Stomach (tissue), 9 donors: ENCODE results near the gene WWOX. TPM values are rescaled to one million over a fixed set of nuclear protein-coding genes. Genes with fewer than 3 reads are reported as not detected.

Experiments
- DNase-seq, 2 donors: peaks; one replicate each; pipeline versions ENCODE4 v3.0.0 to v3.0.0-alpha.2; 2013 to 2019
- H3K27ac ChIP-seq, 5 donors: fragments of 200-600 bp in 4 of 5; sonication (generic) in 4 of 5; one replicate each; pipeline ENCODE4 v1.5.1; 2013 to 2019; ENCODE audit warnings: mild to moderate bottlenecking in 1 of 5, moderate library complexity in 1 of 5
- H3K27me3 ChIP-seq, 3 donors: fragments of 200-600 bp; sonication (generic); one replicate each; pipeline ENCODE4 v1.5.1; 2017 to 2019; ENCODE audit warnings: mixed run types in 1 of 3
- H3K36me3 ChIP-seq, 4 donors: fragments of 200-600 bp; sonication (generic); 1 replicate in 3 of 4; 2 replicates in 1 of 4; pipeline ENCODE4 v1.5.1; 2016 to 2019
- H3K4me1 ChIP-seq, 4 donors: fragments of 200-600 bp; sonication (generic); one replicate each; pipeline ENCODE4 v1.5.1; 2016 to 2019
- H3K4me3 ChIP-seq, 4 donors: fragments of 200-600 bp; sonication (generic) in 3 of 4; one replicate each; pipeline ENCODE4 v1.5.1; 2016 to 2019; ENCODE audit warnings: mild to moderate bottlenecking in 1 of 4
- H3K9me3 ChIP-seq, 4 donors: fragments of 200-600 bp; sonication (generic); one replicate each; pipeline ENCODE4 v1.5.1; 2016 to 2019
- EP300 ChIP-seq: sonication (generic); formaldehyde crosslinking; IDR thresholded peaks from one replicate; pipeline ENCODE4 v1.6.1; 2017; ENCODE audit warnings: antibody characterized with exemption
- POLR2A ChIP-seq, 4 donors: fragments of 450-650 bp; IDR thresholded peaks; one replicate each; pipeline ENCODE4 v1.6.1; 2016; ENCODE audit warnings: antibody characterized with exemption in 4 of 4, control low read depth in 2 of 4, mild to moderate bottlenecking in 1 of 4, moderate library complexity in 1 of 4
- POLR2AphosphoS5 ChIP-seq, 3 donors: sonication (generic); formaldehyde crosslinking; IDR thresholded peaks; one replicate each; pipeline ENCODE4 v1.6.1; 2016; ENCODE audit warnings: antibody characterized with exemption in 3 of 3
- WGBS, 5 donors: extraction: QIAGEN DNeasy Blood & Tissue Kit in 3 of 5; methylation state at CpG; one replicate each; pipeline versions ENCODE4 v1.1.5 to v1.1.7; 2013 to 2018; 5-methylcytosine and 5-hydroxymethylcytosine counted together
- intact Hi-C: fragments of 100-400 bp; cut with DNase I; formaldehyde crosslinking; loops from one replicate; pipeline ENCODE4 v1.15.1; 2023; ENCODE audit warnings: low total_unique reads
- polyA plus RNA-seq, 3 donors: library from polyadenylated mRNA; stranded (reverse); fragments of 200-250 nt; gene quantifications; one replicate each; pipeline ENCODE4 v1.2.3, GENCODE V29; 2013
- total RNA-seq, 5 donors: library from RNA; depleted of rRNA; stranded (reverse); fragments of >200 nt; gene quantifications; one replicate each; pipeline versions ENCODE4 v1.1.0 to v1.2.3, GENCODE V29; 2014 to 2016
- TF ChIP-seq, protein P1 (sequence below), 7 experiments: fragments of 450-650 bp in 4 of 7; fragments of 200-600 bp in 3 of 7; sonication (generic) in 3 of 7; IDR thresholded peaks; one replicate each; pipeline ENCODE4 v1.5.1; 2016 to 2019; ENCODE audit warnings: antibody characterized with exemption in 7 of 7, control low read depth in 2 of 7, mild to moderate bottlenecking in 1 of 7
- donor health status: healthy with polysubstance abuse.
- donor health status: Bipolar disorder and iron deficiency.
- donor health status: healthy.

WWOX gene
- total and polyA plus RNA-seq, 8 donors: 7.7 to 129 (median 48.7) TPM

- Histone ChIP-seq H3K27ac (no peak overlapping the region), H3K36me3 (no peaks in the 10 kb centered on the region), H3K4me3 (no peak overlapping the region), H3K4me1 (peaks cover 0 to 11% (median 3%) of the 10 kb centered on the region in 4 donors), H3K9me3 (no peaks in the 10 kb centered on the region), H3K27me3 (no peaks in the 10 kb centered on the region)
- WGBS, 5 donors: 88 to 96% (median 93%) methylated on average over 6 of the region's 6 CpGs
- no peak for DNase-seq
- TF ChIP-seq, protein P1, sequence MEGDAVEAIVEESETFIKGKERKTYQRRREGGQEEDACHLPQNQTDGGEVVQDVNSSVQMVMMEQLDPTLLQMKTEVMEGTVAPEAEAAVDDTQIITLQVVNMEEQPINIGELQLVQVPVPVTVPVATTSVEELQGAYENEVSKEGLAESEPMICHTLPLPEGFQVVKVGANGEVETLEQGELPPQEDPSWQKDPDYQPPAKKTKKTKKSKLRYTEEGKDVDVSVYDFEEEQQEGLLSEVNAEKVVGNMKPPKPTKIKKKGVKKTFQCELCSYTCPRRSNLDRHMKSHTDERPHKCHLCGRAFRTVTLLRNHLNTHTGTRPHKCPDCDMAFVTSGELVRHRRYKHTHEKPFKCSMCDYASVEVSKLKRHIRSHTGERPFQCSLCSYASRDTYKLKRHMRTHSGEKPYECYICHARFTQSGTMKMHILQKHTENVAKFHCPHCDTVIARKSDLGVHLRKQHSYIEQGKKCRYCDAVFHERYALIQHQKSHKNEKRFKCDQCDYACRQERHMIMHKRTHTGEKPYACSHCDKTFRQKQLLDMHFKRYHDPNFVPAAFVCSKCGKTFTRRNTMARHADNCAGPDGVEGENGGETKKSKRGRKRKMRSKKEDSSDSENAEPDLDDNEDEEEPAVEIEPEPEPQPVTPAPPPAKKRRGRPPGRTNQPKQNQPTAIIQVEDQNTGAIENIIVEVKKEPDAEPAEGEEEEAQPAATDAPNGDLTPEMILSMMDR (IDR thresholded peaks at IDR 0.05): no peak
- TF ChIP-seq EP300: no peak
- no peak for TF ChIP-seq POLR2A (IDR thresholded peaks at IDR 0.05)
- no peak for TF ChIP-seq POLR2AphosphoS5 (IDR thresholded peaks at IDR 0.05)
- intact Hi-C loops: no loop called here
These were observed 1032.0 kb downstream of the WWOX start for GRCh38 chr16:79131321-79132075.

GRCh38 chr16:79132701-79133100 lies 1033.2 kb downstream of the WWOX start:
- no peaks in the 10 kb centered on the region for H3K27me3 ChIP-seq
- H3K4me3 ChIP-seq: no peak overlapping the region
- H3K9me3 ChIP-seq: no peaks in the 10 kb centered on the region
- intact Hi-C loops: no loop called here
- 49 to 85% (median 64%) methylated on average over 3 of the region's 3 CpGs for WGBS, 5 donors
- H3K27ac ChIP-seq: peak overlapping the region in 3 of 5 donors; percentile 6 to 59 (median 42)
- DNase-seq: peak in 1 of 2 donors; percentile 86
- no peak for TF ChIP-seq POLR2A (IDR thresholded peaks at IDR 0.05)
- TF ChIP-seq POLR2AphosphoS5 (IDR thresholded peaks at IDR 0.05): no peak
- no peak for TF ChIP-seq EP300
- TF ChIP-seq, protein P1 (IDR thresholded peaks at IDR 0.05): no peak
- peaks cover 0 to 11% (median 3%) of the 10 kb centered on the region in 4 donors for H3K4me1 ChIP-seq
- no peaks in the 10 kb centered on the region for H3K36me3 ChIP-seq

DNA sequence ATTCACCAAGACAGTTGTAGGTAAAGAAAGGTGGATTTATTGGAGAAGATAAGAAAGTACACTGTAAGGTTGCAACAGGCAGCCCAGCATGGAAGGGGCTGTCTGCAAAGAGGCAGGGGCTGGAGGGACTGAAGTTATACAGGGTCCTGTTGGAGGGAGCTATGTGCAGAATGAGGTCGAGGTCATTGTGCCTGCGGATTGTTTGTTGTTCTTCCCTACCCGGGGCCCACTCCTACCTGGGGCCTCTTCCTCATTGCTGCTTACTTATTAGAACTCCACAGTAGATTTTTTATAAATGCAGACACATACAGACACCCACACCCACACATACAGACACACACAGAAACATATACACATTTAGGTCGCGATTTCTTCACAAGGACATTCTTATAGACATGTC lies 1034.8 kb downstream of the WWOX start:
- TF ChIP-seq EP300: no peak
- TF ChIP-seq, protein P1 (IDR thresholded peaks at IDR 0.05): no peak
- no peak for TF ChIP-seq POLR2A (IDR thresholded peaks at IDR 0.05)
- no peak for TF ChIP-seq POLR2AphosphoS5 (IDR thresholded peaks at IDR 0.05)
- Histone ChIP-seq H3K4me1 (peaks cover 0 to 11% (median 4%) of the 10 kb centered on the region in 4 donors), H3K27ac (no peak overlapping the region), H3K9me3 (no peaks in the 10 kb centered on the region), H3K27me3 (no peaks in the 10 kb centered on the region), H3K36me3 (no peaks in the 10 kb centered on the region), H3K4me3 (no peak overlapping the region)
- intact Hi-C loops: no loop called here
- WGBS, 5 donors: 60 to 71% (median 67%) methylated on average over 5 of the region's 5 CpGs
- no peak for DNase-seq

DNA sequence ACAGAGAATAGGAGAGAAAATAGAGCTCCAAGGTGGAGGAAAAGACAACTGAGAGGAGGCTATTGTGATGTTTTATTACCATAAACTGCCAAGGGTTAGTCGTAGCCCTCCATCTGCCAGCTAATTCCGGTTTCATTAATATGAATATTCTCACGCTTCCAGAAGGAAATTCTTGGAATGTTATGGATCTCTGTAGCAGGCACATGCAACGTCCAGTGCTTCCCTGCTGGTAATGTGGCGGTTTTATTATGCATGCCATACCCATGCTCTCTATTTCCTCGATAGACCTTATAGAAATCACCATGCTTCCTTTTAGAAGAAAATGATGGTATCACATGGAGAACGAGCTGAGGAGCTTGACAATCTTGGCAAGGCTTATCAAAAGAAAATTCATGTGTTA lies 1037.5 kb downstream of the WWOX start:
- no peak for TF ChIP-seq POLR2A (IDR thresholded peaks at IDR 0.05)
- 80 to 91% (median 83%) methylated on average over 7 of the region's 7 CpGs for WGBS, 5 donors
- H3K27me3 ChIP-seq: no peaks in the 10 kb centered on the region
- H3K4me1 ChIP-seq: peaks cover 0 to 11% (median 4%) of the 10 kb centered on the region in 4 donors
- H3K9me3 ChIP-seq: no peaks in the 10 kb centered on the region
- no peaks in the 10 kb centered on the region for H3K36me3 ChIP-seq
- intact Hi-C loops: no loop called here
- H3K4me3 ChIP-seq: no peak overlapping the region
- DNase-seq: no peak
- H3K27ac ChIP-seq: no peak overlapping the region

DNA sequence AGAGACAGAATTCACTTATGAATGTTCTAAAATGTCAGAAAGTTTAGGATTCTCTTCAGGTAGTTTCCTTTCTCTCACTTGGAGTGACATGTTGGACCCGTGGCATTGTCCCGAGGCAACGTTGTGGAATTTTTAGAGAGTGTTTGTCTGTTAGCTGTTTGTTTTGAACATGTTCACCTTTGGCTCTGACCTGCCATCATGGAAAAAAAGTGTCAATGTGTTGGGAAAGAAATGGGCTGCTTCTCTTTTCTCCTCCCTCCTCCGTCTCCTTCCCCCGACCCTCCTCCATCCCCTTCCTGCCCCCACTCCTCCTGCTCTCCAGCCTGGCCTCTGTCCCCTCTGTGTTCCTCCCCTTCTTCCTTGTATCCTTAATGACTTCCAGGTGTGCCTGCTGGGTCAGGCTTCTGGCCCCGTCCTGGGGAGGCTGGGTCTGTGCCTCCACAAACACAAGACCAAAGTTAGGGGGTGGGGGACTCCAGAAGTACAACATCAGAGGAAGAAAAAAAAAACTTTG lies 1038.0 kb downstream of the WWOX start:
- no peak overlapping the region for H3K27ac ChIP-seq
- 59 to 74% (median 62%) methylated on average over 6 of the region's 6 CpGs for WGBS, 5 donors
- intact Hi-C loops: no loop called here
- no peak for TF ChIP-seq POLR2A (IDR thresholded peaks at IDR 0.05)
- no peak for TF ChIP-seq POLR2AphosphoS5 (IDR thresholded peaks at IDR 0.05)
- TF ChIP-seq EP300: no peak
- TF ChIP-seq, protein P1 (IDR thresholded peaks at IDR 0.05): no peak
- no peaks in the 10 kb centered on the region for H3K9me3 ChIP-seq
- H3K36me3 ChIP-seq: no peaks in the 10 kb centered on the region
- no peak for DNase-seq
- peaks cover 0 to 11% (median 4%) of the 10 kb centered on the region in 4 donors for H3K4me1 ChIP-seq
- no peak overlapping the region for H3K4me3 ChIP-seq
- H3K27me3 ChIP-seq: no peaks in the 10 kb centered on the region
